Upper lobe of left lung (tissue), 4 donors: ENCODE measurements around the gene PRX.
"Not testable (repeated sequence)": the region's sequence is repeated elsewhere in the genome, so short reads cannot be mapped to it uniquely, and the experiment has no call there.

ENCODE experiments used
- POLR2AphosphoS5 ChIP-seq, 2 donors: sonication (generic); formaldehyde crosslinking; IDR thresholded peaks; one replicate each; pipeline ENCODE4 v1.5.1; 2017; ENCODE audit warnings: antibody characterized with exemption in 2 of 2
- TF ChIP-seq, protein P1 (sequence below), 6 experiments: fragments of 450-650 bp in 4 of 6; fragments of 200-600 bp in 2 of 6; sonication (generic) in 2 of 6; IDR thresholded peaks; one replicate each; pipeline ENCODE4 v1.5.1; 2016 to 2019; ENCODE audit warnings: antibody characterized with exemption in 6 of 6

- TF ChIP-seq, protein P1, sequence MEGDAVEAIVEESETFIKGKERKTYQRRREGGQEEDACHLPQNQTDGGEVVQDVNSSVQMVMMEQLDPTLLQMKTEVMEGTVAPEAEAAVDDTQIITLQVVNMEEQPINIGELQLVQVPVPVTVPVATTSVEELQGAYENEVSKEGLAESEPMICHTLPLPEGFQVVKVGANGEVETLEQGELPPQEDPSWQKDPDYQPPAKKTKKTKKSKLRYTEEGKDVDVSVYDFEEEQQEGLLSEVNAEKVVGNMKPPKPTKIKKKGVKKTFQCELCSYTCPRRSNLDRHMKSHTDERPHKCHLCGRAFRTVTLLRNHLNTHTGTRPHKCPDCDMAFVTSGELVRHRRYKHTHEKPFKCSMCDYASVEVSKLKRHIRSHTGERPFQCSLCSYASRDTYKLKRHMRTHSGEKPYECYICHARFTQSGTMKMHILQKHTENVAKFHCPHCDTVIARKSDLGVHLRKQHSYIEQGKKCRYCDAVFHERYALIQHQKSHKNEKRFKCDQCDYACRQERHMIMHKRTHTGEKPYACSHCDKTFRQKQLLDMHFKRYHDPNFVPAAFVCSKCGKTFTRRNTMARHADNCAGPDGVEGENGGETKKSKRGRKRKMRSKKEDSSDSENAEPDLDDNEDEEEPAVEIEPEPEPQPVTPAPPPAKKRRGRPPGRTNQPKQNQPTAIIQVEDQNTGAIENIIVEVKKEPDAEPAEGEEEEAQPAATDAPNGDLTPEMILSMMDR (IDR thresholded peaks at IDR 0.05), result not testable (repeated sequence)
- not testable (repeated sequence) for TF ChIP-seq POLR2AphosphoS5 (IDR thresholded peaks at IDR 0.05)
Observed at GRCh38 chr19:40408598-40408925, 4.6 kb downstream of the PRX start.
